Mammary epithelial cell (primary cell): ENCODE results near the gene ARHGEF18.

Experiments
- CTCF ChIP-seq, 2 donors: IDR thresholded peaks in 1 of 2; conservative IDR thresholded peaks in 1 of 2; 2 replicates each; pipeline ENCODE4 v1.5.1; 2011 to 2012; ENCODE audit warnings: inconsistent platforms in 2 of 2, low read length in 2 of 2, mild to moderate bottlenecking in 2 of 2, control low read depth in 1 of 2, low read depth in 1 of 2; ENCODE audit not compliant: insufficient read depth in 1 of 2; ENCODE audit errors: extremely low read depth in 1 of 2
- EZH2 ChIP-seq: IDR thresholded peaks from 2 replicates; pipeline ENCODE4 v1.6.1; 2012; ENCODE audit warnings: low read length, inconsistent platforms, borderline replicate concordance

- TF ChIP-seq CTCF (conservative IDR thresholded peaks at IDR 0.05 in 1 of 2, IDR thresholded peaks at IDR 0.05 in 1 of 2; ENCODE audit: extremely low read depth in 1 of 2, insufficient read depth in 1 of 2, low read depth in 1 of 2, low read length in 2 of 2) (no peak), EZH2 (no peak)
Observed at GRCh38 chr19:7368456-7368855, 19.7 kb downstream of the ARHGEF18 start.
